HG03060 (cell line): ENCODE results near the gene ELAVL2.

Experiments
- ATAC-seq: cut with Tn5 transposase; IDR thresholded peaks from one replicate; pipeline ENCODE4 v1.9.1; 2021; ENCODE audit warnings: low read depth, moderate number of reproducible peaks; ENCODE audit not compliant: unreplicated experiment

Gene ELAVL2

GRCh38 chr9:23774266-23774665 lies 51.8 kb downstream of the ELAVL2 start:
- ATAC-seq = no peak

- no peak for ATAC-seq
Measured at GRCh38 chr9:23772385-23772783, 53.7 kb downstream of the ELAVL2 start.

- no peak for ATAC-seq
Measured at GRCh38 chr9:23771746-23772384, 54.2 kb downstream of the ELAVL2 start.

DNA sequence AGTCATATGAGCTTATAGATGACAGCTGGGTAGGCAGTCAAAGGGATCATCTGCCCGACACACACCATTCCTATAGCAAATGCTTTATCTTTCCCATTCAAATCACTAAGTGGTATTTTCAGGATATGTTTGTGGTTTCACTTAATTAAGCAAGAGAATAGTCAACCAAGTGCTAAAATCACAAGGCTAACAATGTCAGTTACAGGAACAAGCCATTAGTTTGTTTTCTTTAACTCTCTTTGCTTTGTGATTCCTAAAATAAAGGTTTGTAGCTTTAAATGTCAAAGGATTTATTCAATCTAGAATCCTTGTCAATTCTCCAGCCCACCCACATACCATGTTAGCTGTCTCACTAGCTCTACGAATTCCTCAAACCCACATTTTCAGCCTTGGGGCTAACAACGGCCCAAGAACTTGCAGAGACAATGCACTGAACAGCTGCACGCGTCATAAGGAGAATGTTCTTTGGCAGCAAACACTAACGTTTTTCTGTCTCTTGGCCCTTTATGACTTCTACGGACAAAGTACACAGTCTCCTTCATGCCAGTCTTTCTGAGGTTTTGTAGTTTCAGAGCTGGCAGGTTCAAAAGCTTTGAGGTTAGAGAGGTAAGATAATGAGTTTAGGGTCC lies 56.6 kb downstream of the ELAVL2 start:
- ATAC-seq = no peak

- ATAC-seq = no peak
Measured at GRCh38 chr9:23768861-23769260, 57.2 kb downstream of the ELAVL2 start.

DNA sequence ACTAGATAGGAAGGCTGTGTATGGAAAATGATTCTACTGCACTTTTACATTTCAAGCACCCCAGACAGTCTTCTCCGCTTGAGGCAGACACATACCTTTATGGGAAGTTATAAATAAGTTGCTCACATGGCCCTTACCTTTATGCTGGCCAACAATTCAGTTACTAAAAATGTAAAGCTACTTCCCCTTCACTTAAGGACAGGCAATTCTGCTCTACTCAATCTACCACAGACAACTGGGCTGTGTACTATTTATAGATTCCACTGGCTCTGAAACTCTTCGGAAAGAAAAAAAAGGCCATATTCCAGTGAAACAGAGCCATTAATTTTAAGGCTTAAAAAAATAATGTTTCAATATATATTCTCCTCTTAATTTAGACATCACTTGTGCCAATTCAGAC lies 59.4 kb downstream of the ELAVL2 start:
- ATAC-seq = no peak

GRCh38 chr9:23765561-23765960 lies 60.5 kb downstream of the ELAVL2 start:
- no peak for ATAC-seq

DNA sequence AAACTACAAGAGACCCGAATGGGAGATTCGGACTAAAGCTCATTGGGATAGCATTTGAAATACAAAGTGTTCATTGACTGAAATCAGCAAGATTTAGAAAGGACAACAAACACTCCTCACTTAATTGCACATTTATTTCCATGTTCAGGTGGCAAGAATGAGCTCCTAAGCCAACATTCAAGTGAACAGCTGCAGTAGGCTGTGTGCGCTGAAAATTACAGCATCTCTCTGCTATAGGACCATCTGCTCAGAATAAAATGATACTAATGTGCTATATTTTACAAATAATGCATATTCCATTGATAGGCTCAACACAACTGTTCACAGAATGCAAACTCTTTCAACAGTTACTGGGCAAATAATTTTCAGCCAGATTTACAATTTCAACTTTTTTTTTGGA lies 61.8 kb downstream of the ELAVL2 start:
- ATAC-seq = no peak

DNA sequence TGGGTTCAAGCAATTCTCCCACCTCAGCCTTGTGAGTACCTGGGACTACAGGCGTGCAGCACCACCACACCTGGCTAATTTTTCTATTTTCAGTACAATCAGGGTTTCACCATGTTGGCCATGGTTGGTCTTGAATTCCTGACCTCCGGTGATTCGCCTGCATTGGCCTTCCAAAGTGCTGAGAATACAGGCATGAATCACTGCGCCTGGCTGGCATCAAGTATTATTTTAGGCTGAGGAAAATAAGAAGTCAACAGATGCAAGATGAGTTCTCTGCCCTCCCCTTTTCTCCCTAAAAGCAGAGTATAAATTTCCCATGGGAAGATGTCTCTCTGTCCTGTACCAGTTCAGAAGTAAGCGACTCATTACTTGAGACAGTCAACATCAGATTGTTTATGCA lies 71.5 kb downstream of the ELAVL2 start:
- ATAC-seq = no peak

GRCh38 chr9:23752859-23753258 lies 73.2 kb downstream of the ELAVL2 start:
- ATAC-seq = no peak

DNA sequence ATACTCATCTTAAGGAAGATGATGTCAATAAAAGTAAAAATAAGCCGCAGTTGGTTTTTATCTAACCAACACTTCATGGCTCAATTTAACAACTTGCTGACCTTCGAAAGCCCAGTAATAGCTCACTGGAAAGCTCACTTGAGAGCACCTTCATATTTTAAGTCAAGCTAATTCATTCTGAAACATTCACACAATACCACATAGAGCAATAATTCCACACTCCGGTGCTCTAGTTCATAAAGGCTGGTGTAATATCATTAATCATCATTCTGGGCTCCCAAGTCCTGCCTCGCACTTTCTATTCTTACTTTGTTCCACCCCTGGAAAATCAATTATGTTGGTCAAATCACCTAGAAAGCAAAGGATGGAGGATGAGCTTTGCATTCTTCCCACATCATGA lies 74.4 kb downstream of the ELAVL2 start:
- no peak for ATAC-seq

- no peak for ATAC-seq
Measured at GRCh38 chr9:23750808-23751207, 75.2 kb downstream of the ELAVL2 start.

DNA sequence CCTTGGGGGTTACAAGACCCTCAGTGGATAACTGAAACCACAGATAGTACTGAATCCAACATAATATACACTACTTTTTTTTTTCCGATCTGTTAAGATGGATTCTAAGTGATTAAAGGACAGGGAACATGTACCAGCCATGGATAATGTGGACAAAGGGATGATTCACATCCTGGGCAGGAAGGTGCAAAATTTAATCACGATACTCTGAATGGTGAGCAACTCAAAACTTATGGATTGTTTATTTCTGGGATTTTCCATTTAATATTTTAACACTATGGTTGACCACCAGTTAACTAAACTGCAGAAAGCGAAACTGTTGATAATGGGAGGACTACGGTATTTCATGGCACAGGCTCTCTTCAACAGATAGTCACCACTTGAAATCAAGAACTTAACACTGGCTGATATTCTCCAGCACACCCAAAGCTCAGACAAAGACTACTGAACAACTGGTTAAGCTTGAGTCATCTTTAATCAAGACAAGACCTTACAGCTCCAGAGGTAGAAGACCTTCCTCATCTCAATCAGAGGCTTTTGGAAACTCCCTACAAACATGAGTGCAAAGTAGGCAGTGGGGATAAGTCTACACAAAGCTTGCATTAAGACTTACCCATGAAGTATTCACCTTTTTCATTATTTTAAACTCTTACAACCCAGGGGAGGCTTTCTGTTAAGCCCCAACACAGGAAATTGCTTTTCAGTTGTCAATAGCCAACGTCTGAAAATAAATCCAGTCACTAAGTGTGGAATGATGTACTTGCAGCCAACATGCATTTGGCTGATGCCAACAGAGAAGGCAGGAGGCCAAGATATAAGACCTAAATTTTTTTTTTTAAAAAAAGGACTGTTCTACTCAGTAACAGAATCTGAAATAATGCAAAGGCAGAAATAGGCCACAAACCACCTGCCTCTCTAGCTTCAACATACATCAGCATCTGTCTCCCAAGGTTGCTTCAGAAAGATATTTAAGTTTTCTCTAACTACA lies 78.7 kb downstream of the ELAVL2 start:
- ATAC-seq = no peak

- no peak for ATAC-seq
Measured at GRCh38 chr9:23746317-23746716, 79.7 kb downstream of the ELAVL2 start.

DNA sequence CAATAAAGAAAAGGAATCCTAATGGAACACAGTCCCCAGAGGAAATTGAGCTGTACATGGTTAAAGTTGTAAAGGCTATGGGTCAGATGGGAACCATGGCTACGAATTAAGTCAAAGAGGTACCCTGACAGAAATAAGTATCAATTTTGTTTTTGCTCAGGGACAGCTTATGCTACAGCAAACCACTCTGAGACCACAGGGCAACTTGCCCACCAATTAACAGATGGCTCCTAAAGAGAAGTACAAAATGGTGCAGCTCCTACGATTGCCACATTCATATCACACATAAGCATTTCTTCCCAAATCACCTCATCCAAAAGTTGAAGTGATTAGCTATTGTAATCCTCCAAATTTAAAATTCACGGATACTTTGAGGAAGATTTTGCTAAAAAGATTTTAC lies 83.0 kb downstream of the ELAVL2 start:
- no peak for ATAC-seq

GRCh38 chr9:23741351-23741750 lies 84.7 kb downstream of the ELAVL2 start:
- ATAC-seq = no peak

DNA sequence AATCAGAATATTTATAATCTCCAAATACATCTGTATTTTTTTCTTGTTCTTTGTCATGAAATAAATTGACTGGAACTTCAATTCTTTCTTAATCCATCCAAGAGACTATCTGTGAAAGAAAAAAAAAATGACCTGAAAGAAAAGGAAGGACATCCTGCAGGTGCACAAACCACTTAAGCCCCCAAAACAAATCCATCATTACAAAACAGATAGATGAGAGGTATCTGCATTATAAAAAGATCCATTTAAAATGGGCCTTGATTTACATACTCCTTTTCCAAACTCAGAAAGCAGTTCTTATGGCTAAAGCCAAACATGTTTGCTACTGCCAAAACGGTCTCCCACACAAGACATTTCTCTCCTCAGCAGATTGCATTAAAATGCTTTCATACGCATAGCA lies 85.5 kb downstream of the ELAVL2 start:
- ATAC-seq = no peak

DNA sequence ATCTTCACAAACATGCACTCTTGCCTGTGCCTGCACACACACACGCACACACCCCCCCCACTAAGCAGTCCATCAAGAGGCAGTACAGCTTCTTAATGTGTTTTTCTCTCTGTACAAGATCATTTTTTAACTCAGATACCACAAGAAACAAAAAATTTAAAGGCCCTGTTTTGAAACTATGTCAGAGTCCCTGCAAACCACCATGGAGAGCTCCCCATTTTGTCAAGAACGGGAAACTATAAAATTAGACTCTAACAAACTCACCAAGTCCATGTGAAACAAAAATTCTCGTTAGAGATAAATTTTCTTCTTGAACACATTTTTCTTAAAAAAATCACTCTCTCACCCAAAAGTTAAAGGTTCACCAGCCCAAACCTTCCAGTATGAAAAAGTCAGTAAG lies 86.3 kb downstream of the ELAVL2 start:
- no peak for ATAC-seq

- no peak for ATAC-seq
Measured at GRCh38 chr9:23736293-23736692, 89.7 kb downstream of the ELAVL2 start.

DNA sequence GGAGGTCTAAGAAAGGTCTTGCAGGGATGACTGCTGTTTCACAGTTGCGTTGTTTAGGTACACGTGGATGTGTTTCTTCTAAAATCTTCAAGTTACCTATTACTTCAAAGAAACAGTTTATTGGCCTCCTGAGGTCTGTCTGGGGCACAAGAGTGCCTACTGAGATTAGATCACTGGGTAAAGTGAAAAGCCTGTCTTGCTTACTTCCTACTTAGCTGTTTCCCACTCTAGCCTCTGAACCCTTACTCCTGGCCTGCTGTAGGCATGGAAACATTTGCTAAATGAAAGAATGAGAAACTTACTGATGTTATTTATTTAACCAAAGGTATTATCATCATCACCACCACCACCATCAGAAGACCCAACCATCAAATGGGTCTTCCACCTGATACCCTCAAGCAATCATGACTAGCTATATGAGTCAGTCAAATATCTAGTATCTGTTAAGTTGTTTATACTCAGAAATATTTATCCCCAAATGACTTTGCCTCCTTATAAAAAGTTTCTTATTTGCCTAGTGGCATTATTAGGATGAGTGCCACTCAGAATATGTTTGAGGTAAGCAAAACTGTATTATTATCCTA lies 92.5 kb downstream of the ELAVL2 start:
- ATAC-seq = no peak

- no peak for ATAC-seq
Measured at GRCh38 chr9:23731353-23731752, 94.7 kb downstream of the ELAVL2 start.
